HL-60/S4 treated with phorbol 12-myristate 13-acetate at 8.2 ng/mL for 4 days and 3 days (cell line): ENCODE measurements around the gene LRRFIP1.

Source experiments
- in situ Hi-C: fragments of 300-500 bp; cut with MboI; formaldehyde crosslinking; loops from 2 replicates; pipeline ENCODE4 v1.15.0; 2022; ENCODE audit warnings: low sequenced_read_pairs

Gene LRRFIP1

GRCh38 chr2:237617587-237617982, 9.8 kb upstream of the LRRFIP1 start:
- in situ Hi-C loops = no loop called here

- in situ Hi-C loops = no loop called here
Measured at GRCh38 chr2:237618449-237618848, 8.9 kb upstream of the LRRFIP1 start.

- in situ Hi-C loops = no loop called here
Measured at GRCh38 chr2:237623428-237624403, 3.7 kb upstream of the LRRFIP1 start.

GRCh38 chr2:237624565-237624964, 2.8 kb upstream of the LRRFIP1 start:
- in situ Hi-C loops = no loop called here

GRCh38 chr2:237625216-237625705, 2.1 kb upstream of the LRRFIP1 start:
- in situ Hi-C loops = no loop called here

GRCh38 chr2:237625777-237626176, 1.6 kb upstream of the LRRFIP1 start:
- in situ Hi-C loops = no loop called here

GRCh38 chr2:237626813-237627440, 460 bp upstream of the LRRFIP1 start:
- in situ Hi-C loops = no loop called here

- in situ Hi-C loops = no loop called here
Measured at GRCh38 chr2:237628247-237629187, 1.1 kb downstream of the LRRFIP1 start.

GRCh38 chr2:237629188-237629534, 1.8 kb downstream of the LRRFIP1 start:
- in situ Hi-C loops = no loop called here

- in situ Hi-C loops = no loop called here
Measured at GRCh38 chr2:237629739-237630138, 2.4 kb downstream of the LRRFIP1 start.

GRCh38 chr2:237630216-237631000, 3.0 kb downstream of the LRRFIP1 start:
- in situ Hi-C loops = no loop called here

GRCh38 chr2:237631007-237631785, 3.8 kb downstream of the LRRFIP1 start:
- in situ Hi-C loops = no loop called here

GRCh38 chr2:237631801-237632585, 4.6 kb downstream of the LRRFIP1 start:
- in situ Hi-C loops = no loop called here

GRCh38 chr2:237633061-237633561, 5.7 kb downstream of the LRRFIP1 start:
- in situ Hi-C loops = no loop called here

- in situ Hi-C loops = no loop called here
Measured at GRCh38 chr2:237636578-237636977, 9.2 kb downstream of the LRRFIP1 start.

- in situ Hi-C loops = no loop called here
Measured at GRCh38 chr2:237637429-237638135, 10.2 kb downstream of the LRRFIP1 start.

- in situ Hi-C loops = no loop called here
Measured at GRCh38 chr2:237638176-237638575, 10.8 kb downstream of the LRRFIP1 start.
